HT-29 (cell line): ENCODE measurements around the gene MUC5B. TPM values are rescaled to one million over a fixed set of nuclear protein-coding genes. Genes with fewer than 3 reads are reported as not detected.

Source experiments
- DNase-seq: peaks from one replicate; pipeline ENCODE4 v3.0.0-alpha.2; 2015; ENCODE audit warnings: low spot score
- total RNA-seq: library from RNA; depleted of rRNA; stranded (reverse); fragments of >200 nt; shearing (Covaris generic); gene quantifications from 2 replicates; pipeline ENCODE4 v1.2.3, GENCODE V29; 2014

Gene MUC5B
- total RNA-seq, 1 experiment from 2014 or later: 4.3 TPM

- DNase-seq: peak; percentile 34
Observed at GRCh38 chr11:1219834-1220815, 2.7 kb upstream of the MUC5B start.

DNA sequence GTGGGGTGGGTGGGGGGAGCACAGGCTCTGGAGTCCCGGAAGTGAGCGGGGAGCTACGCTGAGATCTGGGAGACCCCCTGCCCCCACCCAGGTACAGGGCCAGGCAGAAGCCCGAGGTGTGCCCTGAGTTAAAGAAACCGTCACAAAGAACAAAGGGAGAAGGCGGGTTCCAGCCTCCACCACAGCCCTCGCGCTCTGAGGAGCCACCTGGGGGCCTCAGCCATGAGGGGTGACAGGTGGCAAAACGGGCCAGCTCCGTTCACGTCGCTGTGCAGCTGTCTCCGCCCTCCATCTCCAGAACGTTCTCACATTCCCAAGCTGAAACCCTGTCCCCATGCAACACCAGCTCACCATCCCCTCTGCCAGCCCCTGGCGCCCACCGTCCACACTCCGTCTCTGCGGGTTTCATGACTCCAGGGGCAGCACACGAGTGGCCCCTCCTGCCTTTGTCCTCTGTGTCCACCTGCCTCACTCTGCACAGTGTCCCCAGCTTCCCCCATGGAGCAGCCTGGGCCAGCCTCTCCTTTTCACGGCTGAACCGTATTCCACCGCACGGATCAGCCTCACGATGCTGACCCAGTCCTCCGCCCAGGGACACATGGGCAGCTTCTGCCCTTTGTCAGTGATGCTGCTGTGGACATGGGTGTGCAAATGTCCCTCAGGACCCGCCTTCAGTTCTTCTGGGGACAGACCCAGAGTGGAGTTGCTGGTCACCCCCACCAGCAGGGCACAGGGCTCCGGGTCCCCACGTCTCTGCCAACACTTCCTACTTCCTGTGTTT lies 1.7 kb upstream of the MUC5B start:
- no peak for DNase-seq

DNA sequence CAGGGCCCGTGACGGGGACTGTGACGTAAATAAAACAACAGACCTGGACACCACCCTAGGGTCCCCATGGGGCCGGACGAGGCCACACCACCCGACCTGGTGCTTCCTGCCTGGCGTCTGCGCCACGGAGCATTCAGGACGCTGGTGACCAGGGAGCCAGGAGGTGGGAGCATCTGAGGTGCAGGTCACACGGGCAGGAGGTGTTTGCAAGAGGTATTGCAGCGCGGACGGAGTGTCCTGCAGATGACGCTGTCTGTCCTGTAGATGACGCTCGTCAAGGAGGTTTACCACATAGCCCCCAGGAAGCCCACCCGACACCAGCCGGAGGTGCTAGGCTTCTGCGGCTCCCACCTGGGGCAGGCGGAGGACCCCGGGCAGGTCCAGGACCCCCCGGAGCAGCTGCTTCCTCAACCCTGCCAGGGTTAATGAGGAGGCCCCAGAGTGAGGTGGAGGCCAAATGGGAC lies 986 bp upstream of the MUC5B start:
- DNase-seq: no peak

DNA sequence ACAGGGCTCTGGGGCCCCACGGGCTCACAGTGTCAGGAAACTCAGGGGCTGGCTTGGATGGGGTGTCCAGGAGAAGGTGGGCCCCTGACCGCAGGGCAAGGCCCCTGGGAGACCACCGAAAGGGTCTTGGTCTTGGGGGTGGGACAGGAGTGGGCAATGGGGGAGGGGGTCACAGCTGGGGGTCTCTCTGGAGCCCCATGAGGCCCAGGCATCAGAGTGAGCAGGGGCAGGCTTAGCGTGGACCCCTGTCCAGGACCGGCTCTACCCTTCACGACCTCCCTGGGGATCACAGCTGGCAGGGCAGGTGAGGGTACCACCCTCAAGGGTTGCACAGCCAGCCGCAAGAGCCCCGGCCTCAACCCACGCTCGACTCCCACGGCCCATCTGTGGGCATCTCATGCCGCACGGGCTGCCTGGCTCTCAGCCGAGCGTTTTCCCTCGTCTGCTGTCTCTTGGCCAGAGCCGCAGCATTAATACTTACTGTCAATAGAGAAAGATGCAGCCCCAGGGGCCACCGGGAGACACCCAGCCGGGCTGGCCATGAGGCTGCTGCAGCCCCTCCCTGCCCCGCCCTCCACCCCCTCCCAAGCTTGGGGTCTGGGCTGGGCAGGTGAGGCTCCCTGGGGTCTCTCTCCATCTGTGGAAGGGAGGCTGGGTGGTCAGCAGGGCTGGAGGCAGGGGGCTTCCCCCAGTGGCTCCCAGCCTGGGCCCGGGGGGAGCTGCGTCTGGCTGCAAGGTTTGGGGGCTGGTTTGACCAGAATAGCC lies 662 bp downstream of the MUC5B start:
- DNase-seq: no peak

DNA sequence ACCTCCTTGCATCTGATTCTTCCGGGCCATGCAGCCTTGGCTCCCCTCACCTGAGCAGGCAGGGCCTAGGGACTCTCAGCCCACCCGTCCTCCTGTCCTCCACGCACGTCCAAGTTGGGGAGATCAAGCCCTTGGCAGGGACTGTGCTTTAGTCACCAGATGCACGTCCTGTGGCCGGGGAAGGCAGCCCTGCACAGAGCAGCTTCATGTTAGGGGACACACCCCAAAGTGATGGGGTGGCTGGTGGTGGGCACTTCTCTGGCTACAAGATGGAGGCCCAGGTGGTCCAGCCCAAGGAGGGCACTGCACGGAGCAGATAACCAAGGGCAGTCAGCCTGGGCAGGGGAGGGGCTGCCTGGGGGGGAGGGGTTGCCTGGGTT lies 1.2 kb downstream of the MUC5B start:
- DNase-seq: no peak

- DNase-seq: no peak
Observed at GRCh38 chr11:1224491-1225385, 1.9 kb downstream of the MUC5B start.

DNA sequence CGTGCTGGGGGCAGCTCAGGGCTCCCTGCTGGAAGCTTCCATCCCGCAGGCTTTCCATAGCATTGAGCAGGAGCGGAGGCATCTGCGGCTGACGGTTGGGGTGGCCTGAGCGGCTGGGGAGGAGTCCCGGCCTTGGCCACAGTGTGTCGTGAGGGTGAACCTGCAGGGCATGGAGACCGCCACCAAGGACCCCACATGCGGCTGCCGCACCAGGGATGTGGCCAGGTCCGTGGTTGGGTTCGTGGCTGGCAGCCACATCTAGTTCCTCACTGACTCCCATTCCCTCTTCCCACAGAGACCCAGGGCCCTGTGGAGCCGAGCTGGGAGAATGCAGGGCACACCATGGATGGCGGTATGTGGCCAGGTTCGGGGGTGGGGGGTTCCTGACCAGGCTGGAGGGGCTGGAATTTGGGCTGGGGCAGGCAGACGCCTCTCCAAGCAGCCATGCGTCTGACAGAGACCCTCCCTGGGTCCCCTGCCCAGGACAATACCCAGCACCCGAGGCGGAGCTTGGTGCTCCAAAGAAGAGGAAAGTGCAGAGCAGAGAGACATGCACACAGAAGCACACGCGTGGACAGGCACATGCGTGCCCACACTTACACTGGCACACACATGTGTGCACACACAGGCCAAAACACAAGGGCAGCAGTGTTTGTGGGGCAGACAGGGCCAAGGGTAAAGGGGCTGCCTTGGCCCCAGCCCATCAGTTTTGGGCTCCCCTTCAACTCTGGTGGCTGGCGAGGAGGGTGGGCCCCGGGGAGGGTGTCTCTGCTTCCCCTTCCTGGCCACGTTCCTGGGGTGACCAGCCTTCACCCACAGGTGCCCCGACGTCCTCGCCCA lies 2.7 kb downstream of the MUC5B start:
- no peak for DNase-seq

DNA sequence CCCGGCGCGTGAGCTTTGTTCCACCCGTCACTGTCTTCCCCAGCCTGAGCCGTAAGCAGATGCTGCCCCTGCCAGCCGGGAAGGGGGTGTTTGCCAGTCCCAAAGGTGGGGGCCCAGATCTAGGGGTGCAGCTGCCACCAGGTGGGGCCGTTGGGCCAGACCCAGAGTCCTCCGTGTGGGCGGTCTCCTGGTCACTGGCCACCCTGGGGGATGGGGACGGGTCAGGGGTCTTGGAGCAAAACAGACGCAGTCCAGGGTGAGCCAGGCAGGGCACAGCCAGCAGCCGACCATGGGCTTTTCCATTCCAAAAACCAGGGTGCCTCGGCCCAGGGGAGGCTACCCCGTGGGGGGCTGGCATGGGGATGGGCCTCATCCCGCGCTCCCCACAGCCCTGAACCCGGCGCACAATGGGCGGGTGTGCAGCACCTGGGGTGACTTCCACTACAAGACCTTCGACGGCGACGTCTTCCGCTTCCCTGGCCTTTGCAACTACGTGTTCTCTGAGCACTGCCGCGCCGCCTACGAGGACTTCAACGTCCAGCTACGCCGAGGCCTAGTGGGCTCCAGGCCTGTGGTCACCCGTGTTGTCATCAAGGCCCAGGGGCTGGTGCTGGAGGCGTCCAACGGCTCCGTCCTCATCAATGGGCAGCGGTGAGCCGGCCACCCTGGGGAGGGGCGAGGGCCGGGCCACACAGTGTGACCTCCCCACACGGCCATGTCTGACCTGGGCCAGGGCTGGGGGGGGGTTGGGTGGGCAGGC lies 3.5 kb downstream of the MUC5B start:
- DNase-seq: no peak

GRCh38 chr11:1226986-1227550 lies 4.2 kb downstream of the MUC5B start:
- DNase-seq: no peak

GRCh38 chr11:1227551-1228100 lies 4.8 kb downstream of the MUC5B start:
- no peak for DNase-seq

DNA sequence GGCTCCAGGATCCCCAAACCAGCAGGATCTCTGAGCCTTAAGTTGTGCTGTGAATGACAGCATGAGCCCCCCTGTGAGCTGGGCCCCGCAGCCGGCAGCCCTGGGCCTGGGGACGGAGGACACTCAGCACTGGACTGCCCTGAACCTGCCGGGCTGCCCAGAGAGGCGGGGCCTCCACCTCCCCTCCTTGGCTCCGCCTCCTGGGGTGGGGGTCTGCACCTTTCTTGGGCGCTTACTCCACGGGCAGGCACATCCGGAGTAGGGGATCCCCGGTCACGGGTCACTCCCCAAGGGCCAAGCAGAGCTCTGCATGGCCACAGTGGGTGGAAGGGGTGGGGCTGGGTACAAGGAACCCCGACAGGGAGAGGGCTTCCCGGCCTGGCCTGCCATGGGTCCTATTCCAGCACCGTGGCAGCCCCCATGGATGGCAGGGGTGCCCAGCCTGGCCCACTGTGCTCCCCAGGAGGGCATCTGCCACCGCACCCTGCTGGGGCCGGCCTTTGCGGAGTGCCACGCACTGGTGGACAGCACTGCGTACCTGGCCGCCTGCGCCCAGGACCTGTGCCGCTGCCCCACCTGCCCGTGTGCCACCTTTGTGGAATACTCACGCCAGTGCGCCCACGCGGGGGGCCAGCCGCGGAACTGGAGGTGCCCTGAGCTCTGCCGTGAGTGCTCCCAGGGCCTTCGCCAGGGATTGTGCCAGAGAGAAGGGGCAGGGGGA lies 5.4 kb downstream of the MUC5B start:
- DNase-seq: no peak

DNA sequence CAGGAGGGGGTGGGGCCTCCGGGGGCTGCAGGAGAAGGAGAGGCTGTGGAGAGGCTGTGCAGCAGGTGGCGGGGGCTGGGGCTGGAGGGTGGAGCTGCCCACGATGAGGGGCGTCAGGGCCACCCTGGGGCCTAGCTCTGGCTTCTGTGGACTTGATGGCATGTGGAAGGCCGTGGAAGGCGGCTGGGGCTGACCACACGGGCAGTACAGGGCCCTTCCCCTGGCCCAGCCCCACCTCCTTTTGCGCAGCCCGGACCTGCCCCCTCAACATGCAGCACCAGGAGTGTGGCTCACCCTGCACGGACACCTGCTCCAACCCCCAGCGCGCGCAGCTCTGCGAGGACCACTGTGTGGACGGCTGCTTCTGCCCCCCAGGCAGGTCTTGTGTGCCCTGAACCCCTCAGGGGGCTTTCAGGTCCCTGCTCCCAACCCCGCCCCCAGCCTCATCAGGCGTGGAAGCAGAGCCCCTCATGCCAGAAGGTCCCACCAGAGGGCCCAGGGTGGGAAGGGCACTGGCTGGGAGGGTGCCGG lies 6.1 kb downstream of the MUC5B start:
- DNase-seq: no peak

GRCh38 chr11:1229471-1230120 lies 6.7 kb downstream of the MUC5B start:
- no peak for DNase-seq

DNA sequence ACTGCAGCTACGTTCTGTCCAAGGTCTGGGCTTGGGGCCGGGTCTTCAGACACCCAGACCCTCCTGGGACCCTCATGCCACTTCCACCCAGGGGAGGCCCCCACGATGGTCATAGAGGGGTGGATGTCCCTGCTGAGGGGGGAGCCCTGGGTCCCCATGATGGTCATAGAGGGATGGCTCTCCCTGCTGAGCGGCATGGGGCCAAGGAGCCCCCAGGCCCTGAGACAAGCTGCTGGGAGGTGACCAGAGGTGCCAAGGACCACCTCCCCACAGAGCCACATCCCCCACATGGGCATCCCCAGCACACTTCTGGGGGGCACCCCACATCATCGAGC lies 7.2 kb downstream of the MUC5B start:
- no peak for DNase-seq

DNA sequence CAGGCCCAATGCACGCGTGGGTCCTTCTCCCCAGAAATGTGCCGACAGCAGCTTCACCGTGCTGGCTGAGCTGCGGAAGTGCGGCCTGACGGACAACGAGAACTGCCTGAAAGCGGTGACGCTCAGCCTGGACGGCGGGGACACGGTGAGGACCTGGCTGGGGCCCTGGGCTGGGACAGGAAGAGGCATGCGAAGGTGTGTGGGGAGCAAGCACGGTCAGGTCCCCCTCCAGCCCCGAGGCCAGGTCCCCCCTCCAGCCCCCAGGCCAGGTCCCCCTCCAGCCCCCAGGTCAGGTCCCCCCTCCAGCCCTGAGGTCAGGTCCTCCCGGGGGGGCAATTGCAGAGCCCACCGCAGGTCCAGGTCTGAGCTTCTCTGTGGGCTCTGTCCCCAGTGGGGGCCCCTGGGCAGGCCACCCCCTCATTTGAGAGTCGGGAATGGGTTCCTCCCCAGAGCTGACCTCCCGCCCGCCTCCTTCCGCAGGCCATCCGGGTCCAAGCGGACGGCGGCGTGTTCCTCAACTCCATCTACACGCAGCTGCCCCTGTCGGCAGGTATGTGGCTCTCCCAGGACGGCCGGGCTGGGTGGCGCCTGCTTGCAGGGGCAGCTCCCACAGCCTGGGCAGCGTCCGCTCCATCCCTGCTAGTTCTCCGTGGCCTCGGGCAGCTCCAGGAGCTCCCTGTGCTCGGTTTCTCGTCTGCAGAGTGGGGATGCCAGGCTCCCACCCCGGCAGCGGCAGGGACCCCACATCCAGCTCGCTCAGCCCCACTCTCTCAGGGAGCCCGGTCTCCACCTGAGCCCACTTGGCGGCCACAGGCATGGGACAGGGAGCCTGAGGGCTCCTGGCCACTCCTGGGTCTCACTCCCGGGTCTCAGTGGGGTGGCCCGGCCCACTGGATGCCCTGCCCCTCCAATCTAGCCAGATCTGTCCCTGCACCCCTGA lies 7.9 kb downstream of the MUC5B start:
- no peak for DNase-seq
